Left kidney (tissue), 2 donors: Measurements from ENCODE around the gene FHIT. TPM values are rescaled to one million over a fixed set of nuclear protein-coding genes. Genes with fewer than 3 reads are reported as not detected.
"Not testable (repeated sequence)": the region's sequence is repeated elsewhere in the genome, so short reads cannot be mapped to it uniquely, and the experiment has no call there.

Experiments
- DNase-seq: peaks from one replicate; pipeline ENCODE4 v3.0.0-alpha.2; 2013
- polyA plus RNA-seq: library from polyadenylated mRNA; unstranded; fragments of 120-200 nt; gene quantifications from one replicate; pipeline ENCODE4 v1.2.1, GENCODE V29; 2013; ENCODE audit not compliant: insufficient read length

Gene FHIT
- polyA plus RNA-seq, 1 donor: 25.0 TPM

DNA sequence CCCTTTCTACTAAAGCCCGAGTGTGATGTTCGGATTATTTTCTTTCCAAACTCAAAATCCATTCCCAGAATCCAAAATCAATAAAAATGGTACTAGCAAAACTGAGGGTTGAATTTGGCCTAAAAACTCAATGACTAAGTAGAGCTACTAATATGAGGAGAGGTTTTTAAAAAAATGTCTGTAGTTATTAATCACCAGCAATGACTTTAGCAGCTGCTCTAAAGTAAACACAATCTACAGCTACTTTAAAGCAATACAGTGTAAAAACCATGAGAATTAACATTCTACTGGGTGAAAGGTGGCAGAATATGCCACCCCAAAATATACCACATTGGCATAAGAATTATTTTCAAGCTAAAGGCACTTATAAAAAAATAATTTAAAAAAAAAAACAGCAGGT, 23.5 kb downstream of the FHIT start:
- DNase-seq: no peak

DNA sequence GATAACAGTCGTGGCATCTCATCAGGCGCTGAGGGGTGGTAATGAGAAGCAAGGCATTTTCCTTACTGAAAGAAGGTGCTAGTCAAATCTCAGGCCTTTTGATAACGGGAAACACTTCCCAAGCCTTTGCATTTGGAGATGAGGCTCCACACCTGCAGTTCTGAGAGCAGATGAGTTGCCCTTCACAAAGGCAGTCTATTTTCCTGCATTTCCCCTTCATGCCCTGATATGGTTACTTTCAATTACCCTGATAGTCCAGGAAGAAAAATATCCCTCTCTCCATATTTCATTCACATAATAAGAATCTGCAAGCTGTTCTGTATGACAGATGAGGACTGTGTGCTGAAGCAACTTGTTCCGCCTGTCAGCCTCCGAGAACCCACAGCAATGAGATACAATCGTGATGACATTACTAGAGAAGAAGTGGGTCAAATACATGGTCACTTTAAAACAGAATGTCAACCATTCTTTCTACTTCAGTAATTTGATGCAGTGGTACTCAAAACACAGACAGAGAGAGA, 25.0 kb downstream of the FHIT start:
- DNase-seq: no peak

DNA sequence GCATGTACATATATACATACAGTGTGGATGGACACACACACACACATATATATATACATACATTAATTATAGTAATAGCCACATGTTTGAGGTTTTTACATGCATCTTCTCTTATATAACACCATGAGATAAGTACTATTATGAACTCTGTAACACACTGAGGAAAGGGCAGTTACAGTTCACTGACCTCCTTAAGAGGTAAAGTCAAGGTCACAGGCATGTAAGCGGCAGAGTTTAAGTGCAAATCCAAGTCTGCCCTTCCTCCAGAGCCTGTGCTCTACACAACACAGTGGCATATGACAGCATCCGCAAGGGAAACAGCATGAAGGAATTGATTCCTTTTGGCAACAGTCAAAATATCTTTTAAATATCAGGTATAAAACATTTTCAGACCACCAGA, 26.4 kb downstream of the FHIT start:
- DNase-seq: no peak

DNA sequence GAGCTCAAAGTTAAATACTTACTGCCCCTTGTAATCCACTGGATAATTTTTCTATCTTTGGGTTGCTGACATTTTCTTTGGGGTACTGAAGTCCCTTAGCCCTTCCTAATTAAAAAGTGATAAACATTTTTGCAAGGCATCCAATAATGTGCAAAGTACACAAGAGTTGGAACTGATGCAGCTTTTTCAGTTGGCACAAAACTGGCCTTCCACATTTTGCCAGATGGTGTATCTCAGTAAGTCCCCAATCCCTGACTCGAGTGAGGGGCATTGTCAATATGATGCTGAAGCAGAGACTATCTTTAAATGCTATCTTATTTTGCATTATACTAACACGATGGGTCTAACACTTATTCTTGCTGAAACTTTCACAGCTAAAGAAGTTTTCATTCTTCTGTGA, 27.8 kb downstream of the FHIT start:
- no peak for DNase-seq

DNA sequence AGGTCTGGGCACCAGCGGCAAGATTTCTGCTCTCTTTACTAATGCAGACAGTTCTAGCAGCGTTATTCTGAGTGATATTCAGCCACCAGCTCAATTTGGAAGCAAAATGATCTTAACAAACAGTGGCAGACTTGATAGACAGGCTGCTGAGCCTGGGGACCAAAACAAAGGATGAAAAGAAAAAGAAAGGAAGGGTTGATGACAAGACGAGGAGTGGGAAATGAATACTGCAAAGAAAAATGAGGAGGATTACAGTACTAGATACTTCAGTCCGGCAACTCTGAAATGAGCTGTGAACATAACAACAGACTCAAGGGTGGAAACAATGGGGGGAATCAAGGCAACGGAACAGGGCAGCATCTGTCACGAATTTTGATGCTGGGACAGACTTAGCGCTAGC, 28.8 kb downstream of the FHIT start:
- no peak for DNase-seq

DNA sequence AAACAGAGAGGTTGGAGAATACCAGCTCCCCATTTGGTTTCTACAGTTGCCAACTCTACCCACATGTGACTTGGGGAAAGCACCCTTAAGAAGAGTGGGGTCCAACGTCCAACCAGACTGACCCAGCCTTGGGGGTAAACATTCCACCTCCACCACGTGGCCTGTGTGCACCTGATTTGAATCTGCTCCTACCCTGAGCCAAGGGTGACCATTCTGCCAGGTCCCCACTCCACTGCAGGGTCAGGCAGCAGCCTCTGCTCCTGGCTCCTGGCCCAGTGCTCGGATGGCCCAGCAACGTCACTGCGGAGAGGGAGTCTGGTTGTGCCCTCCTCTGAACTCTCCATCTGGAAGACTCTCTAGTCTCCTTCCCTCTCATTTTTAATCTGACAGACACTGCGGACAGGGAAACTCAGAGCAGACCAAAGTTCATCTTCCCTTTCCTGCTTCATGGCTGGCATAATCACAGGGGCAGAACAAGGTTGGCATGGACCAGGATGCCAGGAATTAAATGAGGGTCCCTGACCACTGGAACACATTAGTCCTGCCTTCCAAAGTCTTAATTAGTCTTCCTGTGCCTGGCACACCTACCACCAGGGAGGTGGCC, 29.4 kb downstream of the FHIT start:
- DNase-seq: no peak

DNA sequence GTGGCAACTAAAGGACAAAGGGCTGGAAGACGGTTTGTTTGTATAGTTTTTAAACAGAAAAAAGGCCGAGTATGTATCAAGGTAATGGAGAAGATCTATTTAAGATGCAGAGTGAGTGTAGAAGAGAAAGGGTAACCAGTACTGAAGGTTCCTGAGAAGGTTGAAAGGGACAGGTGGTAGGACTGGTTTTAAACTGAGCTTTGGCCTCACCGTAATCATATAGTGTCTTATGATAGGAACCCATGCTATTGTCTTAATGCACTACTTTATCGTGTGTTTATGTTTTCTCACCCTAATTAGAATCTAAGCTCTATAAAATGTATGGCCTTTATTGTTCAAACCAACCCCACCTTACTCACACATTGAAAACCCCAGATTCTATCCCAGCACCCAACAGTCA, 32.7 kb downstream of the FHIT start:
- DNase-seq: no peak

DNA sequence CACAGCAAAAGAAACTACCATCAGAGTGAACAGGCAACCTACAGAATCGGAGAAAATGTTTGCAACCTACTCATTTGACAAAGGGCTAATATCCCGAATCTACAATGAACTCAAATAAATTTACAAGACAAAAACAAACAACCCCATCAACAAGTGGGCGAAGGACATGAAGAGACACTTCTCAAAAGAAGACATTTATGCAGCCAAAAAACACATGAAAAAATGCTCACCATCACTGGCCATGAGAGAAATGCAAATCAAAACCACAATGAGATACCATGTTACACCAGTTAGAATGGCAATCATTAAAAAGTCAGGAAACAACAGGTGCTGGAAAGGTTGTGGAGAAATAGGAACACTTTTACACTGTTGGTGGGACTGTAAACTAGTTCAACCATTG, 35.1 kb downstream of the FHIT start:
- DNase-seq: not testable (repeated sequence)

DNA sequence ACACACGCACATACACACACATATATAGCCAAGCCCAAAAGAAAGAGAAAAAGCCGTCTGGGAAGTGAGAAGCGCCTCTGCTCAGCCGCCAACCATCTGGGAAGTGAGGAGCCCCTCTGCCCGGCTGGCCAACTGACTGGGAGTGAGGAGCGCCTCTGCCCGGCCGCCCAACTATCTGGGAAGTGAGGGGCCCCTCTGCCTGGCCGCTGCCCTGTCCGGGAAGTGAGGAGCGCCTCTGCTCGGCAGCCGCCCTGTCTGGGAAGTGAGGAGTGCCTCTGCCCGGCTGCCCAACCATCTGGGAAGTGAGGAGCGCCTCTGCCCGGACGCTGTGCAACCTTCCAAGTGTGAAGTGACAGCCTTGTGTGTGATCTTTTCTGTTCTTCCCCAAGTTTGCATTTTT, 49.2 kb downstream of the FHIT start:
- DNase-seq: no peak

DNA sequence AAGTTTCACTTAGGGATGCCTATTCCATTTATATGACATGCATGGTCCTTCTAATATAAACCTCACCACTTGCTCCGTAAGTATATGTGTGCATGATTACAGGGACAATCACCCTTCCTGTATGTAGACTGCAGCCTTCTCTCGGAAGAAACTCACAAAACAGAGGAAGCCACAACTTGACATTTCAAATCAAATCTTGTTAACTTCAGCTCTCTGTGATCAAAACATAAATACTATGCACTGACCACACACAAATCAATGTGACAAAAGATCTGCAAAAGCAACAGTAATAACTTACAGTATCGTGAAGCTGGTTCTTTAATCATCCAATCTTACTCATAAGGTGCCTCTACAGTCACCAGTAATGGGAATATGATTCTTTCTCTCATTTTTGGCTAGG, 50.2 kb downstream of the FHIT start:
- no peak for DNase-seq

DNA sequence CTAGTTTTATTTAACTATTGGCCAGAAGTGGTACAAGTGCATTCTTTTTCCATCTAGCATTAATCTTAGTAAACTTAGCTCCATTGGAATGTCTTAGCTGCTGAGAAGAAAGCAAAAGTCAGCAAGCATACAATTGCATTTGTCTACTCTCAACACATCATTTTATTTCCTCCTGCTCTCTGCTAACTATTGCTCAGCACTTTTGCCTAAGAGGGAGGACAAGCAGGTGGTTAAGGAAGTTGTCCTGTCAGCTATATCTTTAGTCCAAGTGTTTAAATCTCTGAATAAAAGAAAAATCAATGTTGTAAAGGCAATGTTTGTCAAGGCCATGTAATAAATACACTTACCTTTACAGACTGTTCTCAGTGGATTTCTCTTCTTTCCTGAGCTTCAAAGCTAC, 51.0 kb downstream of the FHIT start:
- DNase-seq: no peak

DNA sequence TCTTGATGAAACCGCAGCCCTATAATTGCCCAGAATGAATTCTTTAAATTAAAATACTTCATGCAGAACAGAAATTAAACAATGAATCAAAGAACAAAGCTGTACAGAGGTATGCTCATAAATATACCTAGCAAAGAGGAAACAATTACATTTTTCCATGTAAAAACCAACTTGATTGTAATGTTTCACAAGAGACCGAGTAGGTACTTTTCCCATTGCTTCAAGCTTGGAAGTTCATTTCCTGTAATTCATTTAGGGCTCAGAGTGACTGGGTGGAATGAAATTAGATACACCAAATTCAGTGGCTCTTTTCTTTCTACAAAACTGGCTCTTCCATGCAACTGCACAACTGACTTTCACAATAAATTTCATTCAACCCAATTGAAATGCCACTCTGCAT, 51.4 kb downstream of the FHIT start:
- DNase-seq: peak; percentile 27

DNA sequence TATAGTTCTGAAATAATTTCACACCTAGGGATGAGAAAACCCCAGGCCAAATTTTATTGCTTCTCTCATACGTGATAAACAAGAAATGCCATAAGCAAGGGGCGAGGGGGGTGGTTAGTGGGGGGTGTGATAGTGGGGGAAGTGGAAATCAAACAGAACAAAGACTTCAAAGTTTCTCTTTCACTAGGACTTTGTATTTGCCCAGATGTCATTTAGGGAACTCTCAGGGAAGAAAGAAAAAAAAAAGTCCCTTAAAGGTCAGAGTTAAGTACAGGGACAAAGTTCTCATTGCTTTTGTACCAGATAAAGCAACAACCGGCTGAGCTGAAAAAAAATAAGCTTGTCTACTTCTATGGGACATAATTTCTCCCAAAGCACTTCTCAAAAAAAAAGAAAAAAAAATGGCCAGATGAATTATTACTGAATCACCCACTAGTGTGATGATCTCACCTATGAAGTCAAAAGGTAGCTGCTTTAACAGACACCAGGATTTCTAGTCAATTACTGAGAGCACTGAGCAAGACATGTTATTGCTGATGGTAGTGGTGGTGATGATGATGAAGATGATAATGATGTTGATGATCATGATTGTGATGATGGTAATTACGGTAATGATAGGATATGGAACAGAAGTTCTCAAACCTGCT, 56.2 kb downstream of the FHIT start:
- no peak for DNase-seq

DNA sequence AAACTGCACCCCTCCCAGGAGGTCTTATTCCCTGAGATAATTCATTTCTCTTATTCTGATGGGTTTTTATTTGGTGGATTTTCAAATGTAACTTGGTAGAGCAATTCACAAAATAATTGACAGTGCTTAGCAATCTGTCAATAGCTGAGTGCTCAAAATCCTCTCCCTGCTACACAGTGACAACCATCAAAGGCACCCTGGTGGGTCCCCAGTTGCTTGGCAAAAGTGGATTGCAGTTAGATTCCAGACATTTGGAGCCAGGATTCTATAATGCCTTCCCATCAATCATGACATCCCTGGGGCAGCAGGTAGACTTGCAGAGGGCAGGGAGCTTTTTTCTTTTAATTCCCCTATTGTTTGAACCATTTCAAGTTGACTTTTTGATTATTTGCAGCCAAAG, 59.0 kb downstream of the FHIT start:
- no peak for DNase-seq

DNA sequence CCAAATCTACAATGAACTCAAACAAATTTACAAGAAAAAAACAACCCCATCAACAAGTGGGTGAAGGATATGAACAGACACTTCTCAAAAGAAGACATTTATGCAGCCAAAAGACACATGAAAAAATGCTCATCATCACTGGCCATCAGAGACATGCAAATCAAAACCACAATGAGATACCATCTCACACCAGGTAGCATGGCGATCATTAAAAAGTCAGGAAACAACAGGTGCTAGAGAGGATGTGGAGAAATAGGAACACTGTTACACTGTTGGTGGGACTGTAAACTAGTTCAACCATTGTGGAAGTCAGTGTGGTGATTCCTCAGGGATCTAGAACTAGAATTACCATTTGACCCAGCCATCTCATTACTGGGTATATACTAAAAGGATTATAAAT, 61.0 kb downstream of the FHIT start:
- not testable (repeated sequence) for DNase-seq

DNA sequence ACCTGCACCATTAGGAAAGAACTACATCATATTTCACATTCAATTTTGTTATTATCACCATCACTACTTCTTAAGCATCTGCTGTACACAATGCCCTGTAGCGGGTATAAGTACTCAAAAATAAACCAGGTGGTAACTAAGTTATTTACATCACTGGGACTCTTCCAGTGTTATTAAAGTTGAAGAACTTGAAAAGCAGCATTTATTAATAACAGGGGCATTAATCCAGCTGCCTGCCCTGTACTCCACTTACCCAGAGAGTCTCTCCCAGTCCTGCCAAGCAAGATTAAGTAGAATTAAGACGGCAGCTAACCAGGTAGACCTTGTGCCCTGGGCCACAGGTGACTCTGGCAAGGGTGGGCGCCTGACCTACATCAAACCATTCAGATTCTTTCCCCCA, 65.2 kb downstream of the FHIT start:
- DNase-seq: no peak

DNA sequence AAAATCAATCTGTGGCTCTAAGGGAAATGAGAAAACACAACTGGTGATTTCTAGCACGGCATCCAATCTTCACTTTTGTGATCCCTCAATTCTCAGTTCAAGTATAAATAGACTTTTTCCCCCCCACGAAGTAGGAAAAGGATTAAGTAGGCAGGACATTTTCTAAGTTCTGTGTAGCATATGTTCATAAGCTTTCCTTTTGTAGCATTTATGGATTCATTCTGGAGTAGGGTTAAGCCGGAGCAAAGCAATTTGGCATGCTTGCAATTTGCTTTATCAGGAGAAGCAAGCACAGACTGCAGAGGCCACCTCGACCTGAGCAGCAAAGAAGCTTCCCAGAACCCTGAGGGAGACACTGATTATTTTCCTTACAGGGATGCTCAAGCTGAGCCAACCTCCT, 66.3 kb downstream of the FHIT start:
- DNase-seq: no peak

DNA sequence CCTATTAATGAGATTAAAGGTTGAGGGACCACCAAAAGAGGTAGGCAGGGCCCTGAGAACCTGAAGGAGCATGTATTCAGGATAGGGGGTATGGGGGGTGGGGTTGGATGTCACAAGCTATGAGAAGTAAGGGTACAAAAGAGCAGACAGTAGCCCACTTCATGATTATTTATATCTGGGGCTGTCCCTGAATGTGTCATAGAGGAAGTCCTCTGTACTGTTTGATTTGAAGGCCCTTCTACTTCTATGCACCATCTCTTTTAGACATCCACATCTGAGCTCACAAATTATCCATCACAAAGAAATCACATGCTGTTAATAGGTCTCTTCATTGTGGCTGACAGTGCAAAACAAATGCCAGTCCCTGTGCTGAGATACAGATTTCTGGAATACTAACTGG, 68.6 kb downstream of the FHIT start:
- no peak for DNase-seq

DNA sequence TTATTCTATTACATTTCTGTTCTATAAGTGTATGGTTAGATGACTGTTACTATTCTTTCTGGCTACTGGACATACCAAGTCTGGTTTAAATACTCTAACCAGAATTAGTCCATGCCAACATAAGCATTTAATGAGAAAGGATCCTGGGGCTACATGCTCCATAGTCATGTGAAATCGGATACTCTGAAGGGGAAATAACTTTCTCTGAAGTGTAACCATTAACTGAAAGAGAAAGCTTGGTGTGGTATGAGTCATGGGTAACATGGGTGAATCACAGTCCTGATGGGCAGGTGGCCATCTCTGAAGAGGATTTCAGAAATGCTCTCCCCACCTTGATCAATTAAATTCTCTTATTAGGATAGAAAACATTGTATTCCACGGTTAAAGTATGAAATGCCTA, 69.4 kb downstream of the FHIT start:
- DNase-seq: no peak

DNA sequence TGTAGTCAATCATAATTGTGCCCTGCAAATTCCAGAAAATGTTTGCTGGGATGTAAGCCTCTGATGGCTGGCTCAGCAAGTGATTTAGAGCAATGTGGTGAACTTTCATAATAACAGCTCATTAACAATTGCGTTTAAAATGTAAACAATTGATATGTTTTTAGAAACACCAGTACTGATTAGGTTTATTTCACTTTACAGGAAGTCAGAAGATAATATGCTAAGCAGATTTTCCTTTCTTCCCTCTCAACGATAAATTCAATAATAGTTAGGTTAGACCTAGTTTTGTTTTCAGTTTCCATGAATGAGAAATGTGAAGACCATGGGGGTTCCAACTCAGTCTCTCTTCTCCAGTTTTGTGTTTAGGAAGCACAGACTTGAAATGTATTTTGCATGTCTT, 71.0 kb downstream of the FHIT start:
- DNase-seq: no peak

DNA sequence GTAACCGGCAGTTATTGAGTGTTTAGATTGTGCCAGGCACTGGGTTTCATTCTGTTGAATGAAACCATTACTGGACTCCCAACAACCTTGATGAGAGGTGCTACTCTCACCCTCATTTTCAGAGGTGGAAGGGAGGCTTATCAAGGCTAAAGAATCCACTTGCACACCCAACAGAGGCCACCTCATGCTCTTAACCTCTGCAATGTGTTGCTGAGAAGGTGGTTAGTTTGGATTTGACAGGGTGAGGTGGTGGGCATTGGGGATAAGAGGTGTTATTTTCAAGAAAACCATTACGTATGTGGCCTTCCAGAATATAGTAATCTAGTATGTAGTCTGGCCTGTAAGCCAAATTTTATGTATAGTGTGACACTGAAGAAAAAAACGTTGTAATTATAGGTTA, 73.1 kb downstream of the FHIT start:
- DNase-seq: no peak

DNA sequence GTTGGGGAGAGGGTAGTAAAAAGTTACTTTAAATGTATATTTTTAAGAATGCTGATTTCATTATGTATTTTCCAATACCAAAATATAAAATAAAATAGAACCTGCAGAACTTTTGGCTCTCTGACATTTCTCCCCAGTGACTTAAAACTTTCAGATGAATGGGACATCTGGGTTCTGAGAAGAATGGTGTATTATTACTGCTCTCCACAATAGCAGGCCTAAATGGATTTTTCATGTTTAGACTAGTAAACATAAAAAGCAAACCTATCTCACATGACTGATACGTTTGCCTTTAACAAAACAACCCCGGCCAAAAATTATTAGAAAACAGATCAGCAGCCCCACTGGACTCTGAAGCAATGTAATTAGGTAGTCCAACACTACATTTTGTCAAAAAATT, 73.8 kb downstream of the FHIT start:
- DNase-seq: no peak

DNA sequence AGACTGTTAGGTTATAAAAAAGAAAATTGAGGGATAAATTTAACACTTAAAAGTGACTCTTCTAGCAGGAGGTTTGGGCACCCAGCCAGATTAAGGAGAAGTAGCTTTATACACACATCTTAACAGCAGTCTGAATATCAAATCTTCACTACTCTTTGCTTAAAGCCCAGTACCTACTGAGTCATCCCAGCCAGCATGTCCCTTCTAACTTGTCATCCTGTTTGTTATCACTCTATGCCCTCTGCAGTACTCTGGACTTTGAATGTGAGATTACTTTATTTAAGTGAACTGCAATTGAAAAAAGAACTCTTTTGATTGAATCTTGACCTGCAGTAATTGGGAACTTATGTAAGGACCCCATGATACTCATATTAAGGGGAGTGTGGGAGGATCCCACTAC, 77.6 kb downstream of the FHIT start:
- no peak for DNase-seq

DNA sequence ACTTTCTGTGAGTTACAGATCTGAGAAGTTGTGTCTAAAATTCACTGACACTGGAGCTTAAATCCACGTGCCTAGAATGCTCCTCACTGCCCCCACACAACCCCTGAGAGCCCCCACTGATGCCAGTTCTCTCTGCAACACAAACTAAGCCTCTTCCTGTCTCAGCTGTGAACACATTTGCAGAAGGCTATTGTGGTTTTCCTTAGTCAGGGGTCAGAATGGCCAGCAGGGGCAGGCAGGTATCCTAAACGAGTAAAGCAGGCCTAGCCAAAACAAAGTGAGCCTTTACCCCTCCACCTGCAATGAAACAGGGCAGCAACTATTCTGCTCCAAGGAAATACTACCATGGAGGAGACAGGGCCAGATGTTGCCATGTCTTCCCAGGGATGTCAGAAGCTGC, 78.6 kb downstream of the FHIT start:
- DNase-seq: no peak
